Neural progenitor cell (in vitro differentiated cells): Measurements from ENCODE around the gene TTC24.

Source experiments
- EZH2 ChIP-seq: fragments of 200-600 bp; sonication (generic); IDR thresholded peaks from 2 replicates; pipeline ENCODE4 v1.6.1; 2017; ENCODE audit warnings: antibody characterized with exemption, mild to moderate bottlenecking, moderate library complexity
- EZH2phosphoT487 ChIP-seq: fragments of 200-600 bp; sonication (generic); IDR thresholded peaks from 2 replicates; pipeline ENCODE4 v1.6.1; 2017; ENCODE audit warnings: antibody characterized with exemption
- TF ChIP-seq, protein P1 (sequence below): fragments of 200-600 bp; sonication (generic); IDR thresholded peaks from 2 replicates; pipeline ENCODE4 v1.5.1; 2017; ENCODE audit warnings: antibody characterized with exemption, mild to moderate bottlenecking

DNA sequence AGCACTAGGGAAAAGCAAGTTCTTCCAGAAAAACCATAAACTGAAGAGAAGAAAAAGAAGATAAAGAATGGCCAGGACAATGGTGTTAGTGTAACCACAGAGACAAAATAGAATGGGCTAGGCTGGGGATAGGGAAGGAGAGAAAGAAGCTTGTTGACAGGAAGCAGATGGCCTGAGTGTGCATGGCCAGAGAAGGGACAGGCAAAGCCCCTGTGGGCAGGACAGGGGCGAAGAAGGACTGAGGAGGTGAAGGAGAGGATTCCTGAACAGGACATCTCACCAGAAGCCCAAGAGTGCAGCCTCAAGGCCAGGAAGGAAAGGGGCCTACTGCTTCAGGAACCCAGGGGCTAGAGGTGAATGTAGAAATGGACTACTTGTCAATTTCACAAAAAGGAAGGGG lies 36.5 kb upstream of the TTC24 start:
- TF ChIP-seq, protein P1, sequence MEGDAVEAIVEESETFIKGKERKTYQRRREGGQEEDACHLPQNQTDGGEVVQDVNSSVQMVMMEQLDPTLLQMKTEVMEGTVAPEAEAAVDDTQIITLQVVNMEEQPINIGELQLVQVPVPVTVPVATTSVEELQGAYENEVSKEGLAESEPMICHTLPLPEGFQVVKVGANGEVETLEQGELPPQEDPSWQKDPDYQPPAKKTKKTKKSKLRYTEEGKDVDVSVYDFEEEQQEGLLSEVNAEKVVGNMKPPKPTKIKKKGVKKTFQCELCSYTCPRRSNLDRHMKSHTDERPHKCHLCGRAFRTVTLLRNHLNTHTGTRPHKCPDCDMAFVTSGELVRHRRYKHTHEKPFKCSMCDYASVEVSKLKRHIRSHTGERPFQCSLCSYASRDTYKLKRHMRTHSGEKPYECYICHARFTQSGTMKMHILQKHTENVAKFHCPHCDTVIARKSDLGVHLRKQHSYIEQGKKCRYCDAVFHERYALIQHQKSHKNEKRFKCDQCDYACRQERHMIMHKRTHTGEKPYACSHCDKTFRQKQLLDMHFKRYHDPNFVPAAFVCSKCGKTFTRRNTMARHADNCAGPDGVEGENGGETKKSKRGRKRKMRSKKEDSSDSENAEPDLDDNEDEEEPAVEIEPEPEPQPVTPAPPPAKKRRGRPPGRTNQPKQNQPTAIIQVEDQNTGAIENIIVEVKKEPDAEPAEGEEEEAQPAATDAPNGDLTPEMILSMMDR = no peak
- TF ChIP-seq EZH2phosphoT487 = no peak
- TF ChIP-seq EZH2 = no peak
